AG10803 (cell line): ENCODE data around the gene CALN1.

Experiments used
- DNase-seq: peaks from one replicate; pipeline ENCODE4 v3.0.0; 2010; ENCODE audit warnings: low read depth
- H3K4me3 ChIP-seq: 2 replicates; pipeline ENCODE4 v1.5.1; 2011; ENCODE audit warnings: mild to moderate bottlenecking, low read length, control low read depth
- CTCF ChIP-seq: conservative IDR thresholded peaks from 2 replicates; pipeline ENCODE4 v1.5.1; 2011; ENCODE audit warnings: mild to moderate bottlenecking, low read length, control low read depth, inconsistent platforms

Gene CALN1

GRCh38 chr7:72183835-72184234 lies 228.3 kb downstream of the CALN1 start:
- DNase-seq: no peak
- no peak for TF ChIP-seq CTCF
- H3K4me3 ChIP-seq: no peak overlapping the region

GRCh38 chr7:72182036-72182435 lies 230.1 kb downstream of the CALN1 start:
- no peak overlapping the region for H3K4me3 ChIP-seq
- no peak for DNase-seq
- no peak for TF ChIP-seq CTCF

GRCh38 chr7:72176875-72177274 lies 235.3 kb downstream of the CALN1 start:
- H3K4me3 ChIP-seq: no peak overlapping the region
- no peak for TF ChIP-seq CTCF
- DNase-seq: no peak

- H3K4me3 ChIP-seq: no peak overlapping the region
- no peak for DNase-seq
- no peak for TF ChIP-seq CTCF
Measured at GRCh38 chr7:72170475-72170874, 241.7 kb downstream of the CALN1 start.

GRCh38 chr7:72163271-72163670 lies 248.9 kb downstream of the CALN1 start:
- no peak for DNase-seq
- H3K4me3 ChIP-seq: no peak overlapping the region
- no peak for TF ChIP-seq CTCF

- DNase-seq: no peak
- TF ChIP-seq CTCF: no peak
Measured at GRCh38 chr7:72161534-72161933, 250.6 kb downstream of the CALN1 start.

GRCh38 chr7:72159911-72160310 lies 252.2 kb downstream of the CALN1 start:
- DNase-seq: no peak
- H3K4me3 ChIP-seq: no peak overlapping the region
- no peak for TF ChIP-seq CTCF

More at GRCh38 chr7:72161534-72161933, 250.6 kb downstream of the CALN1 start:
- no peak overlapping the region for H3K4me3 ChIP-seq
